HG03354 (cell line): ENCODE measurements around the gene ANKRD13D.

Experiments
- ATAC-seq: cut with Tn5 transposase; IDR thresholded peaks from one replicate; pipeline ENCODE4 v1.9.1; 2021; ENCODE audit warnings: mild to moderate bottlenecking; ENCODE audit not compliant: unreplicated experiment, poor library complexity, severe bottlenecking

The ANKRD13D gene

GRCh38 chr11:67272327-67273259 lies 16.5 kb upstream of the ANKRD13D start:
- ATAC-seq: no peak

GRCh38 chr11:67273260-67273990 lies 15.7 kb upstream of the ANKRD13D start:
- ATAC-seq: no peak

GRCh38 chr11:67274768-67275605 lies 14.1 kb upstream of the ANKRD13D start:
- no peak for ATAC-seq

GRCh38 chr11:67275606-67276409 lies 13.3 kb upstream of the ANKRD13D start:
- ATAC-seq: no peak

GRCh38 chr11:67276781-67277230 lies 12.3 kb upstream of the ANKRD13D start:
- ATAC-seq: peak; percentile 22

- ATAC-seq: peak; percentile 82
Measured at GRCh38 chr11:67277231-67277961, 11.7 kb upstream of the ANKRD13D start.

GRCh38 chr11:67278135-67278938 lies 10.8 kb upstream of the ANKRD13D start:
- ATAC-seq: no peak

GRCh38 chr11:67278939-67279588 lies 10.0 kb upstream of the ANKRD13D start:
- ATAC-seq: no peak

- ATAC-seq: no peak
Measured at GRCh38 chr11:67279589-67280340, 9.3 kb upstream of the ANKRD13D start.

GRCh38 chr11:67280341-67280787 lies 8.7 kb upstream of the ANKRD13D start:
- no peak for ATAC-seq

- ATAC-seq: no peak
Measured at GRCh38 chr11:67280788-67281551, 8.1 kb upstream of the ANKRD13D start.

- ATAC-seq: no peak
Measured at GRCh38 chr11:67281552-67282150, 7.5 kb upstream of the ANKRD13D start.

- no peak for ATAC-seq
Measured at GRCh38 chr11:67282155-67282875, 6.8 kb upstream of the ANKRD13D start.

- ATAC-seq: no peak
Measured at GRCh38 chr11:67282876-67283371, 6.2 kb upstream of the ANKRD13D start.
